ENCODE data around the gene USP34.

USP34 gene

GRCh38 chr2:61371027-61371426 is 99.9 kb downstream of the USP34 start:
- no peak for DNase-seq

GRCh38 chr2:61368687-61369665 is 101.9 kb downstream of the USP34 start:
- no peak for DNase-seq

GRCh38 chr2:61367177-61367576 is 103.7 kb downstream of the USP34 start:
- DNase-seq = no peak

GRCh38 chr2:61363580-61363979 is 107.3 kb downstream of the USP34 start:
- DNase-seq = no peak

- DNase-seq = no peak
These were observed 108.0 kb downstream of the USP34 start for GRCh38 chr2:61362873-61363272.

GRCh38 chr2:61361068-61361467 is 109.8 kb downstream of the USP34 start:
- DNase-seq = no peak

- DNase-seq = no peak
These were observed 111.8 kb downstream of the USP34 start for GRCh38 chr2:61359058-61359457.

GRCh38 chr2:61357681-61358080 is 113.2 kb downstream of the USP34 start:
- DNase-seq = no peak

GRCh38 chr2:61356958-61357350 is 113.9 kb downstream of the USP34 start:
- no peak for DNase-seq

GRCh38 chr2:61356261-61356957 is 114.5 kb downstream of the USP34 start:
- no peak for DNase-seq

- DNase-seq = no peak
These were observed 116.2 kb downstream of the USP34 start for GRCh38 chr2:61354543-61355197.

- DNase-seq = no peak
These were observed 117.0 kb downstream of the USP34 start for GRCh38 chr2:61353909-61354308.

GRCh38 chr2:61350777-61351176 is 120.1 kb downstream of the USP34 start:
- no peak for DNase-seq

- no peak for DNase-seq
These were observed 127.7 kb downstream of the USP34 start for GRCh38 chr2:61343141-61343540.

- no peak for DNase-seq
These were observed 130.6 kb downstream of the USP34 start for GRCh38 chr2:61340242-61340641.

- no peak for DNase-seq
These were observed 132.4 kb downstream of the USP34 start for GRCh38 chr2:61338447-61338846.

GRCh38 chr2:61335187-61335586 is 135.7 kb downstream of the USP34 start:
- no peak for DNase-seq

- no peak for DNase-seq
These were observed 136.4 kb downstream of the USP34 start for GRCh38 chr2:61334466-61334865.

GRCh38 chr2:61328707-61329251 is 142.1 kb downstream of the USP34 start:
- no peak for DNase-seq

- DNase-seq = no peak
These were observed 143.7 kb downstream of the USP34 start for GRCh38 chr2:61327173-61327572.

GRCh38 chr2:61326423-61326822 is 144.5 kb downstream of the USP34 start:
- DNase-seq = no peak

GRCh38 chr2:61320181-61320580 is 150.7 kb downstream of the USP34 start:
- DNase-seq = no peak

GRCh38 chr2:61318553-61318952 is 152.3 kb downstream of the USP34 start:
- DNase-seq = no peak

Measured in activated CD4-positive, alpha-beta T cell treated with anti-CD3 and anti-CD28 coated beads, Interleukin-2, amount 50 U/mL, for 1 hour (primary cell).